DMS 273 treated with DMSO at 0.1 percent for 48 hours (cell line): Measurements from ENCODE around the gene ALG1L2.
"Not testable (repeated sequence)": the region's sequence is repeated elsewhere in the genome, so short reads cannot be mapped to it uniquely, and the experiment has no call there.

ENCODE experiments used
- DNase-seq: peaks from one replicate; lab custom pipeline; 2025; lab: John Stamatoyannopoulos, UW

Gene ALG1L2, protein sequence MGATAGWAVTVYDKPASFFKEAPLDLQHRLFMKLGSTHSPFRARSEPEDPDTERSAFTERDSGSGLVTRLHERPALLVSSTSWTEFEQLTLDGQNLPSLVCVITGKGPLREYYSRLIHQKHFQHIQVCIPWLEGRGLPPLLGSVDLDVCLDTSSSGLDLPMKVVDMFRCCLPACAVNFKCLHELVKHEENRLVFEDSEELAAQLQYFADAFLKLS

DNA sequence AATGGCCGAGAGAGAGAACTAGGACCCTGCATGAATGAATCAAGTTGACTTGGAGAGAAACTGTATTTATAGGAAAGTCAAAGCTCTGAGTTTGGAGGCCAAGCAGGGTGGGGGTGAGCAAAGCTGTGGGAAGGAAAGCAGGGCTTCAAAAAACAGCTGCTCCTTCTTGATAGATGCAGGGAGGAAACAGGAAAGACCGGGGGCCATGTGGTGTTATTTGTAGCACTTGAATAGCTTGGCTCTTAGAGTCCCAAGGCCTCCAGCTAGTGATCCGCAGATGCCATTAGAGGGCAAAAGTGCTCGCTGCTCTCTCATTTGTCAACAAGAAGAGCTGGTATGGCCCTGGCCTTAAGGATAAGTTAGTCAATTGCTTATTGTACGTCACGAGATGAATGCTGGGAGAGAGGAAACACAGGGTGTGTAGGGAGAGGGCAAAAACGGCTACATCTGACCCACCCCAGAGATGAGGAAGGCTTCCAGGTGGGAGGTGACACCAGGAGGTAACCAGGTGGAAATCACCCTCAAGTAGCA, at the start of gene ALG1L2:
Gene ALG1L2, plus strand, starts transcription at position 481 of the 531 bp plus-strand sequence. CDS start 186 bp downstream, outside the sequence.
- no peak for DNase-seq

DNA sequence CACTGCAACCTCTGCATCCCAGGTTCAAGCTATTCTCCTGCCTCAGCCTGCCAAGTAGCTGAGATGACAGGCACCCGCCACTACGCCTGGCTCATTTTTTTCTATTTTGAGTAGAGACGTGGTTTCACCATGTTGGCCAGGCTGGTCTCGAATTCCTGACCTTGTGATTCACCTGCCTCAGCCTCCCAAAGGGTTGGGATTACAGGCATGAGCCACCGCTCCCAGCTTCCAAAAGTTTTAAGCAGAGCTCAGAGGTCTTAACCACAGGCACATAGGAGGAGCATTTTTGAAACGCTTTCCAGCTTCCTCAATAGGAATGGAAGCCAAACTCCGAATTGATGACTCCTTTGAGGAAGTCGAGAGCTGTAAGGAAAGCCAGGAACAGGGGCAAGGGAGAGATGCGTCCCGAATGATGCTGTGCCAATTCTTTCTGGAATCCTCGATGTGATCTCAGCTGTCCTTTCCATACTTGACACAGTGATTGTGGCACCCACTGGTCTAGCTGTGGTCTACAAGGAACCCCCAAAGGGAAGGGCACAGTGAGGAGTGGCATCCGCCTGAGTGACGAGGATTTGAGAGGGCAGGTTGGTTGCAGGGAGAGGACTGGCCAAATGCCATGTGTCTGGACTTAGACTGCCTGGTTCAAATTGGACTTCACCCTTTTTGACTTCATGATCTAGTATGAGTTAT, 44.4 kb upstream of the ALG1L2 start:
- not testable (repeated sequence) for DNase-seq

DNA sequence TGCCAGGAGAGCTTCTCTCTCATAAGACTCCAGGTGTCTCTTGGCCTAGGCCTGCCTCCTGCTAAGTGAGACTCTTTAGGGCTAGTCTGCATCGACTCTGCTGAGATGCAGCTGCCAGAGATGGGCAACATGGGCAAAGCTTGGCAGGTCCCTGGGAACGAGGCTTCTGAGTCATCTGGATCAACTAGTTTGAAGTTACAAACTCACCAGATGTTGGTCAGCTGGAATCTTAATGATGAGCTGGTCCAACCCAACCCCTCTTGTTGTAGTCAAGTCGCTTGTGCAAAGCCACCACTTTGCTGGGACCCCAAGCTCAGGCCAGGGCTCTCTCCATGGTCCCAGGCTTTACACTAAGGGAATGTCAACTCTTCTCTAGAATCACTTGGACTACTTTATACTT, 38.9 kb upstream of the ALG1L2 start:
- DNase-seq = not testable (repeated sequence)

DNA sequence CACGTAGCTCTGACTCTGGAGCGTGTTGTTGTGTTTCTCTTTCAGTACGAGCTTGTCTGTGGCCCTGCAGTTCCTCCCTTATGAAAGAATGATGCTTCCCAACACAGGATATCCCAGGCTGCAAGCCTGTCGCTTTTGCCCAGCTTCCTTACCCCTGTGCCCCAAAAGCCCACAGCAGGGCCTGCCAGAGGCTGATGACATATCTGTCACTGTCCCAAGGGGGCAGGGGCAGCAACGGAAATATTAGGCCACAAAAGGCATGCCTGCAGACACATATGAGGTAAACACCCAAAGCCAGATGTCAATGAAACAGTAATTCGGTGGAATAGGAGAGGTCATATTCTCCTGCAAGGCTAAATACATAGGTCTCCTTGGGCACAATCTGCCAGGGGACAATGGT, 38.0 kb upstream of the ALG1L2 start:
- not testable (repeated sequence) for DNase-seq

DNA sequence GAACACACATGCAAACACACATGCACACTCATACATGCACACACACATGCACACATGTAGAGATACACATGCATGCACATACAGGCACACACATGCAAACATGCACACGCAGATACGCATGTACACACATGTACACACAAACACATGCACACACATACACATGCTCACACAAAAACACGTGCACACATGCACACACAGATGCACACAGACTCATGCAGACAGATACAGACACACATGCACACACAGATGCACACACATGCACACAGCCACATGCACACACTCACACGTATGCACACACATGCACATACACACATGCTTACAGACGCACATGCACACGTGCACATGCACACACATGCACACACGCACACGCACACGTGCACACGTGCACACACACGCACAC, 37.3 kb upstream of the ALG1L2 start:
- DNase-seq = no peak

DNA sequence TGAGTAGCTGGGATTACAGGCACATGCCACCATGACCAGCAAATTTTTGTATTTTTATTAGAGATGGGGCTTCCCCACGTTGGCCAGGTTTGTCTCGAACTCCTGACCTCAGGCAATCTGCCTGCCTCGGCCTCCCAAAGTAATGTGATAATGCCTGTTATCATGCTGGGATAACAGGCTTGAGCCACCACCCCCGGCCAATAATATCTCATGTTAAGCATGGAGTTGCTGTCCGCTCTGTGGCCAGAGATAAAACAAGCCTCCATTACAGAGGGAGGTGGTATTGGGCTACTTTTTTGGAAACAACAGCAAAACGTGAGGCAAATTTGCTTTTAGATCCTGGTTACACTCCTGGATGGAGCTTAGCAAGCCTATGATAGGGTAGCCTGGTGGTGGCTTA, 32.9 kb upstream of the ALG1L2 start:
- DNase-seq = no peak

DNA sequence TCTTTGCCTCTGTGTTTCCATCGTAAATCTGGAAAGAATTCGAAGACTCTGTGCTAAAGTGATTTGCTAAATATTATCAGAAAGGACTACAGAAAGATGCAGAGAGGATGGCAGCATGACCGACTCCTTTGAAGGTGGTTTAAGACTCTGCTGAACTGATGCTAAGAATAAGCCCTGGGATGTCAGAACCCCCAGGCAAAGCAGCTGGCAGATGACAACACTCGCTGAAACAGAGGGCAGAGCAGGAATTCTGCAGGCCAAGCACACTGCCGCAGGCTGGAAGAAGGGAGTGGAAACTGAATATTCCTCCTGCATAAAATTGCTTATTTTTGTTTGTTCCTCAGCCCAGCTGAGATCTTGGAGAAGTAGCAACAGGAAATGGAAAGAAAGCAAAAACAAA, 29.3 kb upstream of the ALG1L2 start:
- DNase-seq = not testable (repeated sequence)

DNA sequence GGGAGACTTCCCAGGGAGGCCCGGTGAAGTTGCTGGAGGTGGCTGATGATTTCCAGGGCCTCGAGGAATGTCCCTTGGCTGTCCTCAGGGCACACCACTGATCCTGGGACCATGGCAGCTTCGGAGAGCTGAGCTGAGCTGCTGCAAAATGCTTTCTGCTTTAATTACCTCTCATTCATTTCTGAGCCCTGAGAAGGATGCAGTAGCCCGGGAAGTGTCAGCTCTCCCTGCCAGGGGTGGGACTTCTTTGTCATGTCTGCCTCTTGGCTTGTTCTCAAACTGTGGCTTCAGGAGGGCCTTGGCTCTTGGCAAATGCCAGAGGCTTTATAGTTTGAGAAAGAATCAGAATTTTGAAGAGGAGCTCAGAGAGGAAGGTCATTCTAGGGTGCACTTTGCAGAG, 28.7 kb upstream of the ALG1L2 start:
- not testable (repeated sequence) for DNase-seq

DNA sequence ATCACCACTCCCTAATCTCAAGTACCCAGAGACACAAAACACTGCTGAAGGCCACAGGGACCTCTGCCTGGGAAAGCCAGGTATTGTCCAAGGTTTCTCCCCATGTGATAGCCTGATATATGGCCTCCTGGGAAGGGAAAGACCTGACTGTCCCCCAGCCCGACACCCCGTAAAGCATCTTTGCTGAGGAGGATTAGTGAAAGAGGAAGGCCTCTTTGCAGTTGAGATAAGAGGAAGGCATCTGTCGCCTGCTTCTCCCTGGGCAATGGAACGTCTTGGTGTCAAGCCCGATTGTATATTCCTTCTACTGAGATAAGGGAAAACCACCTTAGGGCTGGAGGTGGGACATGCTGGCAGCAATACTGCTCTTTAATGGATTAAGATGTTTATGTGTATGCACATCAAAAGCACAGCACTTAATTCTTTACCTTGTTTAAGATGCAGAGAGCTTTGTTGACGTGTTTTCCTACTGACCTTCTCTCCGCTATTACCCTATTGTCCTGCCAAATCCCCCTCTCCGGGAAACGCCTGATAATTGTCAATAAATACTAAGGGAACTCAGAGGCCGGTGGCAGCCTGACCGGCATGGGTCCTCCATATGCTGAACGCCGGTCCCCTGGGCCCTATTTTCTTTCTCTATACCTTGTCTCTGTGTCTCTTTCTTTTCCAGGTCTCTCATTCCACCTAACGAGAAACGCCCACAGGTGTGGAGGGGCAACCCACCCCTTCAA, 23.9 kb upstream of the ALG1L2 start:
- DNase-seq = not testable (repeated sequence)

DNA sequence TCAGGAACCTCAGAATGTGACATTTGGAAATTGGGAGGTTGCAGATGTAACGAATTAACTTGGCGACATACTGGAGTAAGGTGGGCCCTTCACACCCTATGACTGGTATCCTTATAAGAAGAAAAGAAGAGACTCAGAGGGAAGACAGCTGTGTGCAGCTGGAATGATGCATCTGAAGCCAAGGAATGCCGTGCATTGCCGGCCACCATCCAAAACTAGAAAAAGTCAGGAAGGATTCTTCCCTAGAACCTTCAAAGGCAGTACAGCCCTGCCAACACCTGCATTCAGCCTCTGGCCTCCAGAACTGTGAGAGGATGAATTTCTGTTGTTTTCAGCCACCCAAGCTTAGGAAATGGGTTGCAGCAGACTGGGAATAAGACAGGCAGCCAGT, 23.4 kb upstream of the ALG1L2 start:
- not testable (repeated sequence) for DNase-seq

DNA sequence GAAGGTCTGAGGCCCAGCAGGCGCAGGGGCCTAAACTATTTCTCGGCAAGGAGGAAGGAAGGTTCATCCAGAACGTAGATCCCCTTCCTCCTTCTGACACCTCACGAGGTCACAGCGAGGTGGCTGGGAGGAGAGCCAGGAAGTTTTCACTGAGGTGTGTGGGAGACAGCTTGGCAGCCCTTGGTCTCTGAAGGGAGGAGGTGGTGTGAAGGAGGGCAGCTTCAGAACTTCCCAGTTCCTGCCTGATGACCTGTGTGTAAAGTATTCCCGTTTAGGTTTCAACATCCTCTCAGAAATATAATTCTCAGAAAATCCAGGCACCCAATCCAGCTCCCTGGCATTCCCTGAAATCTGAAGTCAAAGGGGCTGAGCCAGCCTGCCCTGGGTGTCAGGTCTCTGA, 22.9 kb upstream of the ALG1L2 start:
- DNase-seq = not testable (repeated sequence)

DNA sequence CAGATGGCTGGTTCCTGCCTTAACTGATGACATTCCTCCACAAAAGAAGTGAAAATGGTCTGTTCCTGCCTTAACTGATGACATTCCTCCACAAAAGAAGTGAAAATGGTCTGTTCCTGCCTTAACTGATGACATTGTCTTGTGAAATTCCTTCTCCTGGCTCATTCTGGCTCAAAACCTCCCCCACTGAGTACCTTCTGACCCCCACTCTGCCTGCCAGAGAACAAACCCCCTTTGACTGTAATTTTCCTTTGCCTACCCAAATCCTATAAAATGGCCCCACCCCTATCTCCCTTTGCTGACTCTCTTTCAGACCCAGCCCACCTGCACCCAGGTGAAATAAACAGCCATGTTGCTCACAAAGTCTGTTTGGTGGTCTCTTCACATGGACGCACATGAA, 22.5 kb upstream of the ALG1L2 start:
- not testable (repeated sequence) for DNase-seq

DNA sequence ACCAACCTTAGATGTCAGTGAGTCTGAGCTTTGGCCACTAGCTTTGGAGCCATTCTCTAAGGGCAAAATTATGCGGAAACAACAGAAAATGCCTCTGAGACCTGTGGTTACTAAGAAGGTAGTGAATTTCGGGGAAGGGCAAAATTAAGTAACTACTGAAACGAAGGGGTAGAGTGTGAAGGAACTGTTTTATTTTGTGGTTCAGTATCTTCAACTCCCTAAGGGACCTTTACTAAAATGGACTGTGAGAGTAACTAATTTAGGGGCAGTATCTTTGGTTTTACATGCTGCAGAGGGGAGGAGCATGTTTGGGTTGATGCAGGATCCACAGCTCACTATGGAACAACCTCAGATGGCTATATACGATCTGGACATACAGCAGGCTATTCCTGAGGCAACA, 8.0 kb upstream of the ALG1L2 start:
- DNase-seq = no peak

DNA sequence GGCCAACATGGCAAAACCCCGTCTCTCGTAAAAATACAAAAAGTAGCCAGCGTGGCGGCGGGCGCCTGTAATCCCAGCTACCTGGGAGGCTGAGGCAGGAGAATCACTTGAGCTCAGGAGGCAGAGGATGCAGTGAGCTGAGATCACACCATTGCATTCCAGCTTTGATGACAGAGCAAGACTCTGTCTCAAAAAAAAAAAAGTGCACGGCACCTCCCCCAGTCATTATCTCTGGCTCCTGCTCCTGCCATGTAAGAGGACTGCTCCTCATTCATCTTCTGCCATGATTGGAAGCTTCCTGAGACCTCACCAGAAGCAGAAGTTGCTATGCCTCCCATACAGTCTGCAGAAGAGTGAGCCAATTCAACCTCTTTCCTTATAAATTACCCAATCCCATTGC, 4.0 kb upstream of the ALG1L2 start:
- no peak for DNase-seq

DNA sequence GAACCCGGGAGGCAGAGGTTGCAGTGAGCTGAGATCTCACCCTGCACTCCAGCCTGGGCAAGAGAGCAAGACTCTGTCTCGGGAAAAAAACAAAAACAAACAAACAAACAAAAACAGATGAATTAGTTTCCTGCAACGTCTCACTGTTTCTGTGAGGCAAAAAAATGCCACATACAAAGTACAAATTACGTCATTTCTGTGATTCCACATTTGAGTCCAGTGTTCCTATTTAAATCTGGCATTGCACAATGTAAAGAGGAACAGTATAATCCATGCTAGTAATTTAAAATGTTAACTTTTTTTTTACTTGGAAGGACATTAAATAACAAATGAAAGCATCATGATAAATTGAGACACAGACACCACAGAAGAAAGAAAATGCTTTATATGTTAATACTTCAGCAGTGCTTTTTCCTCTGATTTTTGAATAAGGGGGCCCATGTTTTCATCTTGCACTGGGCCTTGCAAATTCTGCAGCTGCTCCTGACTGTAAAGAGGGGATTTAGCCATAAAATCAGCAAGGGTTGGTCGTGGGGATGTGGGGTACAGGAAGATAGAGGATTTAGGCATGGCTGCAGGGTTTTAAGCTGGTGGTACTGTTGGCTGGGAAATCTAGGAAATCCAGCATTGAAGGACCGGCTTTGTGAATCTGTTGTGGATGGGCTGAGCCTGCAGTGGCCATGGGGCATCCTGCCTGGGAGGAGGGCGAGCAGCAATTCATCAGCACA, 1.9 kb downstream of the ALG1L2 start:
- not testable (repeated sequence) for DNase-seq

DNA sequence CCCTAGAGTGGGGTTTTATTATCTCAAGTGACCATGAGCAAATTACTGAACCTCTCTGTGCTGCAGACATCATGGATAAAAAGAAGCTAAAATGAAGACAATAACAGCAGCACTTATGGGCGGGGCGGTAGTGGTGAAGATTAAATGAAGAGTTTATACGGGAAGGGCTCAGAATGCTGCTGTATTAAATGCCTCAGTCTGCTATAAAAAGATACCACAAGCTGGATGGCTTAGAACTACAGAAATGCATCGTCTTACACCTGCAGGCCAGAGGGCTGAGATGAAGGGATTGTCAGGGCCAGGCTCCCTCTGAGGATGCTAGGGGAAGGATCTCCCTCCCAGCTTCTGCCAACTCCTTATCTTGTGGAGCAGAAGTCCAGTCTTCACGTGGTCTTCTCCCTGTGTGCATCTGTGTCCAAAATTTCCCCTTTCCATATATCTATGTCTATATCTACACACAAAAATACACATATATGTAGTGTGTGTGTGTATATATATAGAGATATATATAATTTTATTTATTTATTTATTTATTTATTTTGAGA, 2.9 kb downstream of the ALG1L2 start:
- DNase-seq = no peak

DNA sequence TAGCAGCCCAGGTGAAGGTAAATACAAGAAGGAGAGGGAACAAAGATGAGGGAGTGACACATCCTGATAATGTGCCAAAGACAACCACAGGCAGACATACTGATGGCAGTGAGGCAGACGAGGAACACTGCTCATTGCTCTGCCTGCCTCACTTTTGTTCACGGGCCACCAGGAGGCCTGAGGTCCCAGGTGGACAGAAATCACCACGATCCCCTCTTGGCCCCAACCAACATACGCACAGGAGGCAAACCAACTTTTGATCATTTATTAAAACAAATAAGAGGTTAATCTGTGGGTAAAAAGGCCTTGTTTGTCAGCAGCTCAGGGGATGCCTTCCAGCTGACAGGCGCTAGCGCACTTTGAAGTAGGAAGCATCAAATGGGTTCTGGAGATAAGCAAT, 4.2 kb downstream of the ALG1L2 start:
- DNase-seq = no peak

DNA sequence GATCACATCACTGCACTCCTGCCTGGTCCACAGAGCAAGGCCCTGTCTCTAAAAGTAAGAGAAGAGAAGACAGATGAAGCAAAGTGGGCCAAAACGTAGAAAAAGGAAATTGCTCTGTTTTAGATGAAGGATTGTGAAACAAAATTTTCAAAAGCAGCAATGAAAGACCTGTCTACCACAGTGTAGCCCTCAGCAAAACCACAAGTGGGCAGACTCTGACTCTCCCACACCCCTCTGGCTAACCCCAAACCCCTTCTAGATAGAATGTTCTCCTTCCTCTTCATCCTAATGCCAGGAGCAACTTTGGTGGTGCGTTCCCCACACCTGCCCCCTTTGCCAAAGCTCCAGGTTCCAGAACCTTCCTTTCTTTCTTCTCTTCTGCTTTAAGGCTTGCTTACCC, 5.0 kb downstream of the ALG1L2 start:
- DNase-seq = not testable (repeated sequence)

DNA sequence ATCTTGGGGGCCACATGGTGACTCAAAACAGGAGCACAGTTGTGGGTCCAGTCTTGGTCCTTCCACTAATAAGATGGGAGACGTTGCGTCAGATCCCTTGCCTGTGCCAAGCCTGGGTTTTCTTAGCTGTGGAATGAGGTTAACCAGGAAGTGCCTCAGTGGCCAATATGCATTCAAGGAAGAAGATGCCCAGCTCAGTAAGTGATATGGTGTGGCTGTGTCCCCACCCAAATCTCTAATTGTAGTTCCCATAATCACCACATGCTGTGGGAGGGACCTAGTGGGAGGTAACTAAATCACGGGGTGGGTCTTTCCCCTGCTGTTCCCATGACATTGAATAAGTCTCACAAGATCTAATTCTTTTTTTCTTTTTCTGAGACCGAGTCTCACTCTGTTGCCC, 6.4 kb downstream of the ALG1L2 start:
- DNase-seq = no peak

DNA sequence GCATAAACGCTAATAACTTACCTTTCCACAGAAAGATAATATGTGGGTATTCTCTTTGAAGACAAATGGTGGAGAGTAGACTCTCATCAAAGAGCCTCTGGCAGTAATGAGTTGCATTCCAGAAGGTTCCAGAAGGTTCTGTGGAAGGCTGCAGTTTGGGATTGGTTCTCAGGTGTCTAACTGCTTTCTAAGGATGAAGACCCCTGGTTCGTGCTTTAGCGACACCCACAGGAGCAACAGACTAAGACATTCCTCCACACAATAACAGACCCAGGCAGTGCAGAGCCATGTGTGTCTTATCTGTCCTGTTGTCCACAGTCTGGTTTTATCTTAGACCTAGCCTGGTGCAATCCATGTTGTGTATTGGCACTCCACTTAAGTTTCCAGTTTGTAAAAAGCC, 9.1 kb downstream of the ALG1L2 start:
- DNase-seq = not testable (repeated sequence)

DNA sequence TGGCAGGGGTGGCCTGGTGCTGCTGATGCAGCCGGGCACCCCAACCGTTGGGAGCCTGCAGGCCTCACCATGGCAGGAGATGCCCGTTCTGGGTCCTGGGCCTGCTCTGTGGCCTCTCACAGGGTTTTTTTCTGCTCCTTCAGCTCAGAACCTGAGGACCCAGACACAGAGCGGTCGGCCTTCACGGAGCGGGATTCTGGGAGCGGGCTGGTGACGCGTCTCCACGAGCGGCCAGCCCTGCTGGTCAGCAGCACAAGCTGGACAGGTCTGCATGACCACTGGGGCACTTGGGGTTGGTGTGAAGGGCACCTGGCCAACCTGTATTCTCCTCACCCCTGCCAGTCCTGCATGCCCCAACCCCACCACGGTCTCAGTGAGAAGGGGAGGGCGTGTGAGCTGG, 10.3 kb downstream of the ALG1L2 start:
- no peak for DNase-seq
